Gastroesophageal sphincter (tissue), 3 donors: ENCODE measurements around the gene LAMA3.

ENCODE experiments used
- EP300 ChIP-seq: sonication (generic); formaldehyde crosslinking; IDR thresholded peaks from one replicate; pipeline ENCODE4 v1.6.1; 2017; ENCODE audit warnings: antibody characterized with exemption, mild to moderate bottlenecking
- POLR2A ChIP-seq, 2 donors: fragments of 450-650 bp; IDR thresholded peaks; one replicate each; pipeline ENCODE4 v1.6.1; 2017; ENCODE audit warnings: antibody characterized with exemption in 2 of 2, mild to moderate bottlenecking in 2 of 2, moderate library complexity in 1 of 2
- POLR2AphosphoS5 ChIP-seq: sonication (generic); formaldehyde crosslinking; IDR thresholded peaks from one replicate; pipeline ENCODE4 v1.6.1; 2017; ENCODE audit warnings: antibody characterized with exemption
- TF ChIP-seq, protein P1 (sequence below), 4 experiments: fragments of 200-600 bp in 2 of 4; fragments of 450-650 bp in 2 of 4; sonication (generic) in 1 of 4; IDR thresholded peaks; one replicate each; pipeline ENCODE4 v1.5.1; 2017 to 2019; ENCODE audit warnings: antibody characterized with exemption in 4 of 4, mild to moderate bottlenecking in 2 of 4, moderate library complexity in 2 of 4

DNA sequence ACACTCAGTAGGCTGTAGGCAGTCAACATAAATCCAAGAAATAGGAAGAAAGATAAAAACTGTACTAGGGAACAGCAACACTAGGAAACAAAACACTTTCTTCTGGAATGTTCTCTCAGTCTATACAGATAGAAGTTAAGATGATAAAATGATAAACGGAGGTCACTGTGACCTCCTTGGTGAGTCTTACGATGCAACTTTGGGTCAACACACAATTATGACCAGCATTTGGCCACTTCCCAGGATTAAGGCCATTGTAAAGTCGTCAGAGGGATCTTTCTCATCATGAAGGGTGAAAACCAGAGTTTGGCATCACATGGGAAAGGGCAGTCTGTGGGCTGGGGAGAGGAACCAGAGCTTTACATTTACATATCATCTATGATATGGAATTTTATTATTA is 33.4 kb downstream of the LAMA3 start:
- TF ChIP-seq, protein P1, sequence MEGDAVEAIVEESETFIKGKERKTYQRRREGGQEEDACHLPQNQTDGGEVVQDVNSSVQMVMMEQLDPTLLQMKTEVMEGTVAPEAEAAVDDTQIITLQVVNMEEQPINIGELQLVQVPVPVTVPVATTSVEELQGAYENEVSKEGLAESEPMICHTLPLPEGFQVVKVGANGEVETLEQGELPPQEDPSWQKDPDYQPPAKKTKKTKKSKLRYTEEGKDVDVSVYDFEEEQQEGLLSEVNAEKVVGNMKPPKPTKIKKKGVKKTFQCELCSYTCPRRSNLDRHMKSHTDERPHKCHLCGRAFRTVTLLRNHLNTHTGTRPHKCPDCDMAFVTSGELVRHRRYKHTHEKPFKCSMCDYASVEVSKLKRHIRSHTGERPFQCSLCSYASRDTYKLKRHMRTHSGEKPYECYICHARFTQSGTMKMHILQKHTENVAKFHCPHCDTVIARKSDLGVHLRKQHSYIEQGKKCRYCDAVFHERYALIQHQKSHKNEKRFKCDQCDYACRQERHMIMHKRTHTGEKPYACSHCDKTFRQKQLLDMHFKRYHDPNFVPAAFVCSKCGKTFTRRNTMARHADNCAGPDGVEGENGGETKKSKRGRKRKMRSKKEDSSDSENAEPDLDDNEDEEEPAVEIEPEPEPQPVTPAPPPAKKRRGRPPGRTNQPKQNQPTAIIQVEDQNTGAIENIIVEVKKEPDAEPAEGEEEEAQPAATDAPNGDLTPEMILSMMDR (IDR thresholded peaks at IDR 0.05): no peak
- TF ChIP-seq POLR2A (IDR thresholded peaks at IDR 0.05) (no peak), EP300 (no peak), POLR2AphosphoS5 (no peak)
